GM12878 (cell line): ENCODE data around the gene WWTR1. TPM values are rescaled to one million over a fixed set of nuclear protein-coding genes. Genes with fewer than 3 reads are reported as not detected.

Experiments
- ATAC-seq: fragments of 200-7000 bp; cut with Tn5 transposase; 3 replicates; pipeline ENCODE4 v1.9.1; 2020; ENCODE audit warnings: mild to moderate bottlenecking, moderate library complexity
- BruUV-seq: library from RNA; stranded (reverse); fragments of 400-500 nt; replicated peaks from 2 replicates; lab custom pipeline; 2021; lab: Mats Ljungman, UMichigan
- CTCF ChIA-PET: fragments of 300-600 bp; sonication (Branson Sonifier 250); formaldehyde crosslinking; extraction: SDS; loops from one replicate; lab custom pipeline; 2021; ENCODE audit warnings: inconsistent platforms; lab: Yijun Ruan, JAX
- POLR2A ChIA-PET: fragments of 350-600 bp; formaldehyde crosslinking; extraction: SDS; loops from one replicate; lab custom pipeline; 2021; ENCODE audit warnings: inconsistent platforms; lab: Charles Lee
- RAD21 ChIA-PET: fragments of 300-600 bp; sonication (Branson Sonifier 250); formaldehyde crosslinking; loops from one replicate; lab custom pipeline; 2023; ENCODE audit warnings: antibody characterized with exemption; ENCODE audit not compliant: unreplicated experiment; lab: Charles Lee
- SMC1A ChIA-PET: fragments of 300-600 bp; sonication (Branson Sonifier 250); formaldehyde crosslinking; loops from one replicate; lab custom pipeline; 2023; ENCODE audit not compliant: unreplicated experiment, uncharacterized antibody; lab: Charles Lee
- DNase-seq: peaks from one replicate; pipeline ENCODE4 v3.0.0-alpha.2; 2011; ENCODE audit warnings: low read depth, low spot score
- FAIRE-seq: peaks from 3 replicates; lab custom pipeline; 2011; peaks lifted over from hg19 to GRCh38; lab: Jason Lieb, UNC
- H2AFZ ChIP-seq: 2 replicates; pipeline ENCODE4 v1.6.0; 2011; ENCODE audit warnings: low read depth, low read length, control low read depth; ENCODE audit not compliant: control insufficient read depth
- H3K27ac ChIP-seq: 2 replicates; pipeline ENCODE4 v1.5.1; 2011; ENCODE audit warnings: control low read depth; ENCODE audit not compliant: control insufficient read depth, insufficient read depth
- H3K27me3 ChIP-seq, 2 experiments: replicated peaks in 1 of 2; 2 replicates each; pipeline versions ENCODE4 v1.6.0 to v1.6.1; 2011; ENCODE audit warnings: low read length in 1 of 2; ENCODE audit not compliant: control insufficient read depth in 2 of 2, insufficient read depth in 2 of 2
- H3K36me3 ChIP-seq, 2 experiments: 2 replicates each; pipeline ENCODE4 v1.5.1; 2011; ENCODE audit warnings: low read length in 1 of 2; ENCODE audit not compliant: control insufficient read depth in 2 of 2, insufficient read depth in 2 of 2
- H3K4me1 ChIP-seq: 2 replicates; pipeline ENCODE4 v1.6.1; 2011; ENCODE audit warnings: mild to moderate bottlenecking, low read length, moderate library complexity, mixed read lengths; ENCODE audit not compliant: control insufficient read depth, insufficient read depth
- H3K4me2 ChIP-seq: 2 replicates; pipeline ENCODE4 v1.6.0; 2011; ENCODE audit warnings: control low read depth; ENCODE audit not compliant: control insufficient read depth, insufficient read depth
- H3K4me3 ChIP-seq: fragments of 200-600 bp; sonication (generic); 2 replicates; pipeline ENCODE4 v1.5.1; 2016
- H3K79me2 ChIP-seq: 2 replicates; pipeline ENCODE4 v1.6.0; 2011; ENCODE audit warnings: low read length; ENCODE audit not compliant: control insufficient read depth, insufficient read depth
- H3K9ac ChIP-seq: 2 replicates; pipeline ENCODE4 v1.8.0; 2011; ENCODE audit warnings: low read length, control low read depth, mixed read lengths; ENCODE audit not compliant: control insufficient read depth, insufficient read depth
- H3K9me3 ChIP-seq: replicated peaks from 3 replicates; pipeline ENCODE4 v1.5.1; 2011; ENCODE audit warnings: mild to moderate bottlenecking, low read length; ENCODE audit not compliant: control insufficient read depth, insufficient read depth
- H4K20me1 ChIP-seq: 2 replicates; pipeline ENCODE4 v1.6.0; 2011; ENCODE audit not compliant: control insufficient read depth, insufficient read depth
- BCL3 ChIP-seq: IDR thresholded peaks from 2 replicates; pipeline ENCODE4 v1.6.1; 2011; ENCODE audit warnings: borderline replicate concordance, low read depth, mild to moderate bottlenecking, moderate library complexity, low read length; ENCODE audit not compliant: insufficient read depth, poor library complexity, severe bottlenecking
- BHLHE40 ChIP-seq, 2 experiments: fragments of 450-650 bp in 1 of 2; IDR thresholded peaks; 2 replicates each; pipeline ENCODE4 v1.6.1; 2011 to 2017; ENCODE audit warnings: low read depth in 2 of 2, borderline replicate concordance in 1 of 2, improper control_type of control experiment in 1 of 2, low read length in 1 of 2, mild to moderate bottlenecking in 1 of 2
- E2F4 ChIP-seq: IDR thresholded peaks from 2 replicates; pipeline ENCODE4 v1.6.1; 2012; ENCODE audit warnings: low read depth, low read length, improper control_type of control experiment
- FOXK2 ChIP-seq: fragments of 450-650 bp; IDR thresholded peaks from 2 replicates; pipeline ENCODE4 v1.6.1; 2017; ENCODE audit warnings: mild to moderate bottlenecking, moderate library complexity
- HCFC1 ChIP-seq: fragments of 150-350 bp; IDR thresholded peaks from 2 replicates; pipeline ENCODE4 v1.6.1; 2014; ENCODE audit warnings: low read length
- HSF1 ChIP-seq: fragments of 150-350 bp; IDR thresholded peaks from 2 replicates; pipeline ENCODE4 v1.6.1; 2014; ENCODE audit warnings: mild to moderate bottlenecking, low read depth, low read length
- IRF3 ChIP-seq: fragments of 450-650 bp; IDR thresholded peaks from 2 replicates; pipeline ENCODE4 v1.6.1; 2014; ENCODE audit warnings: mild to moderate bottlenecking
- IRF5 ChIP-seq: fragments of 450-650 bp; IDR thresholded peaks from 2 replicates; pipeline ENCODE4 v1.6.1; 2017; ENCODE audit warnings: borderline replicate concordance
- MTA2 ChIP-seq: fragments of 450-650 bp; IDR thresholded peaks from 2 replicates; pipeline ENCODE4 v1.6.1; 2016; ENCODE audit warnings: low read depth, mild to moderate bottlenecking, moderate library complexity
- MYB ChIP-seq: fragments of 150-350 bp; IDR thresholded peaks from 2 replicates; pipeline ENCODE4 v1.6.1; 2014; ENCODE audit warnings: mild to moderate bottlenecking, low read depth, low read length, borderline replicate concordance
- TCF3 ChIP-seq: IDR thresholded peaks from 2 replicates; pipeline ENCODE4 v1.6.1; 2012; ENCODE audit warnings: low read depth, mild to moderate bottlenecking, low read length, borderline replicate concordance; ENCODE audit not compliant: insufficient read depth
- ZNF592 ChIP-seq: fragments of 450-650 bp; IDR thresholded peaks from 2 replicates; pipeline ENCODE4 v1.6.1; 2017; ENCODE audit warnings: mild to moderate bottlenecking, moderate library complexity
- WGBS: methylation state at CpG from one replicate; pipeline ENCODE4 v1.1.6; 2016; ENCODE audit warnings: low lambda C conversion rate; ENCODE audit not compliant: insufficient replicate concordance, insufficient coverage; ENCODE audit errors: missing lambda C conversion rate; 5-methylcytosine and 5-hydroxymethylcytosine counted together
- in situ Hi-C: fragments of 300-500 bp; cut with MboI; formaldehyde crosslinking; loops from 9 replicates; pipeline ENCODE4 v1.14.3; 2018; ENCODE audit warnings: mixed read lengths
- intact Hi-C: fragments of 100-400 bp; cut with micrococcal nuclease; formaldehyde crosslinking; loops from one replicate; pipeline ENCODE4 v1.14.2; 2022; ENCODE audit not compliant: unreplicated experiment
- polyA plus RNA-seq, 11 experiments: library from polyadenylated mRNA; depleted of rRNA in 4 of 11; unstranded in 6 of 11; stranded (reverse) in 5 of 11; fragments of >200 nt; fragmentation: Nextera tagmentation in 4 of 11; fragmentation: Illumina TruSeq in 1 of 11; extraction: Ambion mirVana in 4 of 11; extraction: Trizol in 1 of 11; gene quantifications; 1 replicate in 1 of 11; 2 replicates in 10 of 11; pipeline versions ENCODE4 v1.2.1 to v1.2.3, GENCODE V29; 2011 to 2016; ENCODE audit warnings: inconsistent platforms in 2 of 11, missing spikeins in 2 of 11, low read depth in 1 of 11
- total RNA-seq, 4 experiments: library from RNA; depleted of rRNA in 3 of 4; stranded (reverse); fragments of >200 nt in 3 of 4; fragmentation: Illumina TruSeq in 1 of 4; extraction: Trizol in 1 of 4; gene quantifications; 2 replicates each; pipeline versions ENCODE4 v1.2.1 to v1.2.3, GENCODE V29; 2013 to 2021

WWTR1 gene
- total and polyA plus RNA-seq, 10 of the 15 experiments (the other 5 are each of a cell fraction or from before 2014, with no cell fraction given), result 2.5 to 18.5 (median 5.8) TPM

- TF ChIP-seq E2F4 (no peak), HCFC1 (no peak), ZNF592 (no peak), HSF1 (no peak), IRF3 (no peak), TCF3 (no peak), BHLHE40 (IDR thresholded peaks at IDR 0.05; ENCODE audit: borderline replicate concordance in 1 of 2, low read depth in 2 of 2, low read length in 1 of 2) (no peak), FOXK2 (no peak), IRF5 (no peak), MYB (no peak), BCL3 (no peak), MTA2 (no peak)
- Histone ChIP-seq H3K79me2 (peaks cover 1% of the 10 kb centered on the region; the same call in 1 of the 2 replicates), H3K9me3 (peaks cover 3% of the 10 kb centered on the region; the same call in 2 of the 3 replicates), H3K4me3 (no peak overlapping the region), H3K4me1 (no peaks in the 10 kb centered on the region; the same call in 1 of the 2 replicates), H4K20me1 (no peaks in the 10 kb centered on the region), H3K27me3 (no peaks in the 10 kb centered on the region), H3K27ac (no peak overlapping the region), H3K9ac (no peak overlapping the region), H2AFZ (no peak overlapping the region), H3K36me3 (peaks cover 0 to 6% of the 10 kb centered on the region in 2 experiments; a peak in 2 of 4 replicates), H3K4me2 (no peak overlapping the region)
- ChIA-PET RAD21 (interaction anchor here (0.7 to 1.5 kb wide), 3 partner anchors 10 to 85 kb away, joined by 3 to 4 read pairs (median 3); no protein-coding TSS in a partner anchor), POLR2A (interaction anchor here (1.8 kb wide), 1 partner anchor 22 kb away, joined by 4 read pairs; no protein-coding TSS in a partner anchor), SMC1A (interaction anchor here (0.7 to 4.8 kb wide), 9 partner anchors 9 to 150 kb away, joined by 3 to 24 read pairs (median 4); no protein-coding TSS in a partner anchor), CTCF (interaction anchor here (0.9 to 3.2 kb wide), 5 partner anchors 9 to 63 kb away, joined by 3 to 12 read pairs (median 4); no protein-coding TSS in a partner anchor)
- in situ Hi-C loops (no loop called here), intact Hi-C loops (no loop called here)
- FAIRE-seq (no peak), ATAC-seq (no peak), DNase-seq (no peak)
- BruUV-seq, result no TSS peak
- WGBS, result 63% methylated on average over 5 of the region's 5 CpGs
Measured at GRCh38 chr3:149632225-149632624, 25.6 kb downstream of the WWTR1 start.
